Fibroblast of the conjunctiva (primary cell): Measurements from ENCODE around the gene ADAM19.

Source experiments
- DNase-seq: peaks from one replicate; pipeline ENCODE4 v3.0.0-alpha.2; 2010; ENCODE audit warnings: low read depth

The ADAM19 gene

GRCh38 chr5:157596487-157596886, 20.9 kb upstream of the ADAM19 start:
- no peak for DNase-seq

- DNase-seq = no peak
These were observed 19.3 kb upstream of the ADAM19 start for GRCh38 chr5:157594675-157595459.

- DNase-seq = no peak
These were observed 18.7 kb upstream of the ADAM19 start for GRCh38 chr5:157594257-157594656.

GRCh38 chr5:157593052-157593757, 17.6 kb upstream of the ADAM19 start:
- no peak for DNase-seq

GRCh38 chr5:157592594-157592993, 17.0 kb upstream of the ADAM19 start:
- no peak for DNase-seq

- no peak for DNase-seq
These were observed 14.9 kb upstream of the ADAM19 start for GRCh38 chr5:157590478-157590877.

GRCh38 chr5:157584628-157585027, 9.1 kb upstream of the ADAM19 start:
- no peak for DNase-seq

- DNase-seq = no peak
These were observed 7.4 kb upstream of the ADAM19 start for GRCh38 chr5:157582731-157583620.

- no peak for DNase-seq
These were observed 6.3 kb upstream of the ADAM19 start for GRCh38 chr5:157581901-157582300.

- no peak for DNase-seq
These were observed 2.7 kb upstream of the ADAM19 start for GRCh38 chr5:157578079-157578780.

- no peak for DNase-seq
These were observed 1.1 kb upstream of the ADAM19 start for GRCh38 chr5:157576678-157577077.

GRCh38 chr5:157574456-157575380, 857 bp downstream of the ADAM19 start:
- no peak for DNase-seq

- DNase-seq = no peak
These were observed 4.2 kb downstream of the ADAM19 start for GRCh38 chr5:157571357-157571827.

- DNase-seq = no peak
These were observed 4.9 kb downstream of the ADAM19 start for GRCh38 chr5:157570531-157571200.

- DNase-seq = no peak
These were observed 6.9 kb downstream of the ADAM19 start for GRCh38 chr5:157568720-157569119.

- no peak for DNase-seq
These were observed 7.4 kb downstream of the ADAM19 start for GRCh38 chr5:157568222-157568621.

GRCh38 chr5:157566902-157567489, 8.6 kb downstream of the ADAM19 start:
- no peak for DNase-seq

- DNase-seq = no peak
These were observed 11.5 kb downstream of the ADAM19 start for GRCh38 chr5:157563929-157564716.
